PC-3 (cell line): ENCODE results near the gene TUBGCP6. TPM values are rescaled to one million over a fixed set of nuclear protein-coding genes. Genes with fewer than 3 reads are reported as not detected.
A peak's percentile ranks its signal among the peaks of the same experiment; 100 is the strongest.

Source experiments
- ATAC-seq: fragments of 200-7000 bp; cut with Tn5 transposase; 2 replicates; pipeline ENCODE4 v1.9.1; 2020; ENCODE audit warnings: mild to moderate bottlenecking, moderate library complexity
- BruUV-seq: library from RNA; stranded (reverse); fragments of 400-500 nt; replicated peaks from 2 replicates; lab custom pipeline; 2021; lab: Mats Ljungman, UMichigan
- CTCF ChIA-PET: fragments of 300-600 bp; sonication (Branson Sonifier 250); formaldehyde crosslinking; loops from one replicate; lab custom pipeline; 2022; ENCODE audit warnings: antibody characterized with exemption; lab: Charles Lee
- POLR2A ChIA-PET: fragments of 300-600 bp; sonication (Branson Sonifier 250); formaldehyde crosslinking; loops from one replicate; lab custom pipeline; 2022; ENCODE audit warnings: antibody characterized with exemption; ENCODE audit not compliant: unreplicated experiment; lab: Charles Lee
- DNase-seq: peaks from one replicate; pipeline ENCODE4 v3.0.0-alpha.2; 2015
- H2AFZ ChIP-seq: fragments of 300-600 bp; sonication (generic); 2 replicates; pipeline ENCODE4 v1.6.0; 2016; ENCODE audit warnings: antibody characterized with exemption, low read length
- H3F3A ChIP-seq: fragments of 300-600 bp; sonication (generic); one replicate; pipeline ENCODE4 v1.6.0; 2017; ENCODE audit warnings: antibody characterized with exemption, low read length, control low read depth, mild to moderate bottlenecking; ENCODE audit not compliant: unreplicated experiment
- H3K27ac ChIP-seq: fragments of 300-600 bp; sonication (generic); 2 replicates; pipeline ENCODE4 v1.5.1; 2016; ENCODE audit warnings: mild to moderate bottlenecking, low read length
- H3K27me3 ChIP-seq: fragments of 300-600 bp; sonication (generic); 2 replicates; pipeline ENCODE4 v1.6.1; 2016; ENCODE audit warnings: low read length, mixed read lengths
- H3K36me3 ChIP-seq: fragments of 300-600 bp; sonication (generic); 2 replicates; pipeline ENCODE4 v1.6.1; 2016; ENCODE audit warnings: low read depth, mixed run types, low read length, mixed read lengths
- H3K4me1 ChIP-seq: fragments of 300-600 bp; sonication (generic); 2 replicates; pipeline ENCODE4 v1.5.1; 2016; ENCODE audit warnings: low read length; ENCODE audit not compliant: insufficient read depth
- H3K4me2 ChIP-seq: fragments of 300-600 bp; sonication (generic); 2 replicates; pipeline ENCODE4 v1.6.0; 2016; ENCODE audit warnings: low read length
- H3K4me3 ChIP-seq: fragments of 300-600 bp; sonication (generic); 2 replicates; pipeline ENCODE4 v1.5.1; 2016; ENCODE audit warnings: mild to moderate bottlenecking, low read length, mixed read lengths
- H3K79me2 ChIP-seq: fragments of 300-600 bp; sonication (generic); 2 replicates; pipeline ENCODE4 v1.6.1; 2017; ENCODE audit warnings: low read length, mixed read lengths
- H3K9ac ChIP-seq: fragments of 300-600 bp; sonication (generic); 2 replicates; pipeline ENCODE4 v1.6.0; 2016; ENCODE audit warnings: mild to moderate bottlenecking, low read length
- H3K9me2 ChIP-seq: fragments of 300-600 bp; sonication (generic); replicated peaks from 2 replicates; pipeline ENCODE4 v1.6.1; 2016; ENCODE audit warnings: mixed run types, low read length, mixed read lengths
- H3K9me3 ChIP-seq: fragments of 300-600 bp; sonication (generic); 2 replicates; pipeline ENCODE4 v1.6.1; 2016; ENCODE audit warnings: low read length, mixed read lengths
- H4K20me1 ChIP-seq: fragments of 300-600 bp; sonication (generic); 2 replicates; pipeline ENCODE4 v1.6.1; 2016; ENCODE audit warnings: low read length, mixed read lengths
- EZH2 ChIP-seq: fragments of 300-600 bp; sonication (generic); IDR thresholded peaks from one replicate; pipeline ENCODE4 v1.6.1; 2017; ENCODE audit warnings: antibody characterized with exemption, mild to moderate bottlenecking, low read length; ENCODE audit not compliant: unreplicated experiment
- EZH2phosphoT487 ChIP-seq: fragments of 300-600 bp; sonication (generic); IDR thresholded peaks from 2 replicates; pipeline ENCODE4 v1.6.1; 2018; ENCODE audit warnings: mild to moderate bottlenecking, antibody characterized with exemption, low read length, borderline replicate concordance
- intact Hi-C: fragments of 100-400 bp; cut with micrococcal nuclease; formaldehyde crosslinking; loops from 2 replicates; pipeline ENCODE4 v1.9.0; 2023
- total RNA-seq: library from RNA; depleted of rRNA; stranded (reverse); fragments of >200 nt; gene quantifications from 2 replicates; pipeline ENCODE4 v1.2.3, GENCODE V29; 2014
- TF ChIP-seq, protein P1 (sequence below): fragments of 300-600 bp; sonication (generic); conservative IDR thresholded peaks from 2 replicates; pipeline ENCODE4 v1.5.1; 2017; ENCODE audit warnings: antibody characterized with exemption, low read depth, mild to moderate bottlenecking, low read length

TUBGCP6 gene
- total RNA-seq, 1 experiment from 2014 or later: 32.1 TPM

GRCh38 chr22:50260801-50261614, 16.2 kb upstream of the TUBGCP6 start:
- H2AFZ ChIP-seq: peak overlapping the region; percentile 71
- H3F3A ChIP-seq: no peaks in the 10 kb centered on the region
- H3K9me2 ChIP-seq: no peaks in the 10 kb centered on the region
- no peak overlapping the region for H3K27ac ChIP-seq
- POLR2A ChIA-PET: no interaction called here
- H3K9me3 ChIP-seq: no peaks in the 10 kb centered on the region
- peak overlapping the region; percentile 71 for H3K9ac ChIP-seq
- H3K79me2 ChIP-seq: peaks cover 10% of the 10 kb centered on the region
- no TSS peak for BruUV-seq
- peaks cover 10% of the 10 kb centered on the region for H3K4me1 ChIP-seq
- ATAC-seq (peak; percentile 67), DNase-seq (peak; percentile 50)
- H3K4me3 ChIP-seq: peak overlapping the region; percentile 79
- TF ChIP-seq EZH2phosphoT487 (no peak), EZH2 (no peak)
- TF ChIP-seq, protein P1, sequence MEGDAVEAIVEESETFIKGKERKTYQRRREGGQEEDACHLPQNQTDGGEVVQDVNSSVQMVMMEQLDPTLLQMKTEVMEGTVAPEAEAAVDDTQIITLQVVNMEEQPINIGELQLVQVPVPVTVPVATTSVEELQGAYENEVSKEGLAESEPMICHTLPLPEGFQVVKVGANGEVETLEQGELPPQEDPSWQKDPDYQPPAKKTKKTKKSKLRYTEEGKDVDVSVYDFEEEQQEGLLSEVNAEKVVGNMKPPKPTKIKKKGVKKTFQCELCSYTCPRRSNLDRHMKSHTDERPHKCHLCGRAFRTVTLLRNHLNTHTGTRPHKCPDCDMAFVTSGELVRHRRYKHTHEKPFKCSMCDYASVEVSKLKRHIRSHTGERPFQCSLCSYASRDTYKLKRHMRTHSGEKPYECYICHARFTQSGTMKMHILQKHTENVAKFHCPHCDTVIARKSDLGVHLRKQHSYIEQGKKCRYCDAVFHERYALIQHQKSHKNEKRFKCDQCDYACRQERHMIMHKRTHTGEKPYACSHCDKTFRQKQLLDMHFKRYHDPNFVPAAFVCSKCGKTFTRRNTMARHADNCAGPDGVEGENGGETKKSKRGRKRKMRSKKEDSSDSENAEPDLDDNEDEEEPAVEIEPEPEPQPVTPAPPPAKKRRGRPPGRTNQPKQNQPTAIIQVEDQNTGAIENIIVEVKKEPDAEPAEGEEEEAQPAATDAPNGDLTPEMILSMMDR: no peak
- peak overlapping the region; percentile 90 for H3K4me2 ChIP-seq
- H3K36me3 ChIP-seq: no peaks in the 10 kb centered on the region
- H4K20me1 ChIP-seq: no peaks in the 10 kb centered on the region
- intact Hi-C loops: no loop called here
- CTCF ChIA-PET: no interaction called here
- H3K27me3 ChIP-seq: no peaks in the 10 kb centered on the region

GRCh38 chr22:50260434-50260800, 15.6 kb upstream of the TUBGCP6 start:
- H2AFZ ChIP-seq: peak overlapping the region; percentile 71

More at GRCh38 chr22:50260434-50260800, 15.6 kb upstream of the TUBGCP6 start:
- Histone ChIP-seq H3K4me2 (peak overlapping the region; percentile 90), H3K4me1 (peaks cover 10% of the 10 kb centered on the region), H3K36me3 (no peaks in the 10 kb centered on the region), H3K9me3 (no peaks in the 10 kb centered on the region), H3K27me3 (no peaks in the 10 kb centered on the region), H4K20me1 (no peaks in the 10 kb centered on the region), H3F3A (no peaks in the 10 kb centered on the region), H3K4me3 (peak overlapping the region; percentile 79), H3K9ac (peak overlapping the region; percentile 71), H3K79me2 (peaks cover 10% of the 10 kb centered on the region), H3K9me2 (no peaks in the 10 kb centered on the region), H3K27ac (no peak overlapping the region)
- TF ChIP-seq, protein P1: no peak
- TF ChIP-seq EZH2 (no peak), EZH2phosphoT487 (no peak)
- ChIA-PET CTCF (no interaction called here), POLR2A (no interaction called here)
- no TSS peak for BruUV-seq
- intact Hi-C loops: no loop called here
- peak; percentile 19 for ATAC-seq
- no peak for DNase-seq
